Gastroesophageal sphincter (tissue), 4 donors: ENCODE results near the gene UBQLN1. TPM values are rescaled to one million over a fixed set of nuclear protein-coding genes. Genes with fewer than 3 reads are reported as not detected.

Experiments
- ATAC-seq: fragments of 150-250 bp; one replicate; pipeline ENCODE4 v1.9.1; 2016; ENCODE audit warnings: mild to moderate bottlenecking, moderate library complexity
- H3K27ac ChIP-seq, 4 donors: fragments of 200-600 bp; sonication (generic) in 3 of 4; 1 replicate in 3 of 4; 2 replicates in 1 of 4; pipeline ENCODE4 v1.5.1; 2016 to 2019
- H3K27me3 ChIP-seq: fragments of 200-600 bp; sonication (generic); one replicate; pipeline ENCODE4 v1.5.1; 2019
- H3K36me3 ChIP-seq, 2 donors: fragments of 200-600 bp; sonication (generic); one replicate each; pipeline ENCODE4 v1.5.1; 2019; ENCODE audit warnings: control low read depth in 1 of 2
- H3K4me1 ChIP-seq, 3 donors: fragments of 200-600 bp; sonication (generic); 1 replicate in 2 of 3; 2 replicates in 1 of 3; pipeline ENCODE4 v1.5.1; 2016 to 2019; ENCODE audit warnings: control low read depth in 2 of 3
- H3K4me3 ChIP-seq, 2 donors: fragments of 200-600 bp; sonication (generic); one replicate each; pipeline ENCODE4 v1.5.1; 2019; ENCODE audit warnings: mild to moderate bottlenecking in 1 of 2, moderate library complexity in 1 of 2
- H3K9me3 ChIP-seq, 3 donors: fragments of 200-600 bp; sonication (generic); one replicate each; pipeline ENCODE4 v1.5.1; 2017 to 2019; ENCODE audit warnings: control low read depth in 2 of 3
- CTCF ChIP-seq, 4 experiments: fragments of 200-600 bp in 2 of 4; fragments of 450-650 bp in 2 of 4; sonication (generic) in 1 of 4; IDR thresholded peaks; one replicate each; pipeline ENCODE4 v1.5.1; 2017 to 2019; ENCODE audit warnings: antibody characterized with exemption in 4 of 4, mild to moderate bottlenecking in 2 of 4, moderate library complexity in 2 of 4
- EP300 ChIP-seq: sonication (generic); formaldehyde crosslinking; IDR thresholded peaks from one replicate; pipeline ENCODE4 v1.6.1; 2017; ENCODE audit warnings: antibody characterized with exemption, mild to moderate bottlenecking
- POLR2A ChIP-seq, 2 donors: fragments of 450-650 bp; IDR thresholded peaks; one replicate each; pipeline ENCODE4 v1.6.1; 2017; ENCODE audit warnings: antibody characterized with exemption in 2 of 2, mild to moderate bottlenecking in 2 of 2, moderate library complexity in 1 of 2
- POLR2AphosphoS5 ChIP-seq: sonication (generic); formaldehyde crosslinking; IDR thresholded peaks from one replicate; pipeline ENCODE4 v1.6.1; 2017; ENCODE audit warnings: antibody characterized with exemption
- WGBS, 2 donors: methylation state at CpG; one replicate each; pipeline ENCODE4 v1.1.5; 2018; ENCODE audit warnings: low coverage in 1 of 2; 5-methylcytosine and 5-hydroxymethylcytosine counted together
- total RNA-seq, 4 donors: library from RNA; depleted of rRNA; stranded (reverse); fragments of >200 nt; gene quantifications; one replicate each; pipeline ENCODE4 v1.1.0, GENCODE V29; 2016

Gene UBQLN1
- total RNA-seq, 4 donors from 2014 or later: 112 to 132 (median 117) TPM

DNA sequence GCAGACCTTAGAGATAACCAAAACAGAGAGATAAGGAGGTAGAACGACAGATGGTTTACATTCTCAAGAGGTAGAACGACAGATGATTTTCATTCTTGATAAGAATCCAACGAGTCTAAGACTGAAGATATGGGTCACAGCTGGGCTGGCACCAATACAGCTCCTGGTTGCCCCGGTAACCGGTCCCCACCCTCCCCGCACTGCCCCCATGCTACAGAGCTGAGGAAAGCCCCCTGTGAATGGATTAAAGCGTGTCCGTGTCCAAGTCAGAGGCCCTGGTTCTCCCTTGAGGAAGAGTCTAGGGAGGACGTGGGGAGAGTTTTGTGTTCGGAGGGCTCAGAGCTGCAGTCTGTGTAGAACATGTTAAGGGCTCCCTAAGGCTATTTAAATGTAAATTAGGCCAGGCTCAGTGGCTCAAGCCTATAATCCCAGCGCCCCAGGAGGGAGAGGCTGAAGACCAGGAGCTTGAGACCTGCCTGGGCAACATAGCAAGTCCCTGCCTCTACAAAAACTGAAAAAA lies 76.8 kb downstream of the UBQLN1 start:
- Histone ChIP-seq H3K27ac (no peak overlapping the region), H3K4me3 (no peak overlapping the region), H3K36me3 (peaks cover 0 to 39% of the 10 kb centered on the region in 2 donors), H3K4me1 (no peaks in the 10 kb centered on the region), H3K27me3 (no peaks in the 10 kb centered on the region), H3K9me3 (no peaks in the 10 kb centered on the region)
- TF ChIP-seq EP300 (no peak), CTCF (IDR thresholded peaks at IDR 0.05) (no peak), POLR2A (IDR thresholded peaks at IDR 0.05) (no peak), POLR2AphosphoS5 (no peak)
- 27 to 33% methylated on average over 5 to 6 of the region's 11 CpGs for WGBS, 2 donors
- no peak for ATAC-seq

DNA sequence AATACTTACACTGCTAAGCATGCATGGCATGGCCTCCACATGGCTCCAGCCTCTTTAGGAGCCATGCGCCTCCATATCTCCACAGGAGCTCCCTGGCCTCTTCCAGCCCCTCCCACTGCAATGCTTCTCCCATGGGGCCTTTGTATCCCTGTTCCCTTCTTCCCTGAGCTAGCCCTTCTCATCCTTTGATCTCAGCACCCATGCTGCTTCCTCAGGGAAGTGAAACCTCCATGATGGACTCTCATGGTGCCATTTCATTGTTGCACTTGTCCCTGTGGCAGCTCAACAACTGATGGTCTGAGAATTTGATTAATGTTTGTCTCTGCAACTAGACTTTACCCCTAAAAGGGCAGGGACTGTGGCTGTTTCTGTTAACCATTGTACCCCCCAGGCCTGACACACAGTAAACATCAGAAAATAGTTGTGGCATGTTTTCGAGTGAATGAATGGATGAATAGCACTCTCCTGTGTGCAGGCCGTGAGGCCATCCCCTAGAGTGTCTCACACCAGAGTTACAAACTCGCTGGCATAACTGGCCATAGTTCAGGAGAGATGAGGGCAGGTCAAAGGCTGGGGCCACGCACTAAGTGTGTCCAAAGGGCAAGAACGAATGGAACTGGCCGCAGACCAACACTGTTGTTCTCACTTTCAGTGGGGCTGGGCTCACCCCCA lies 78.2 kb downstream of the UBQLN1 start:
- H3K4me3 ChIP-seq: no peak overlapping the region
- WGBS, 2 donors: 80 to 93% methylated on average over 4 to 7 of the region's 7 CpGs
- no peaks in the 10 kb centered on the region for H3K9me3 ChIP-seq
- H3K4me1 ChIP-seq: no peaks in the 10 kb centered on the region
- TF ChIP-seq POLR2A (IDR thresholded peaks at IDR 0.05) (no peak), POLR2AphosphoS5 (no peak), EP300 (no peak), CTCF (IDR thresholded peaks at IDR 0.05) (no peak)
- H3K27ac ChIP-seq: no peak overlapping the region
- H3K27me3 ChIP-seq: no peaks in the 10 kb centered on the region
- peaks cover 0 to 31% of the 10 kb centered on the region in 2 donors for H3K36me3 ChIP-seq
- ATAC-seq: no peak

- no peak for TF ChIP-seq CTCF (IDR thresholded peaks at IDR 0.05)
Observed at GRCh38 chr9:83628540-83628939, 79.2 kb downstream of the UBQLN1 start.

GRCh38 chr9:83625178-83625577 lies 82.6 kb downstream of the UBQLN1 start:
- 85 to 91% methylated on average over 3 of the region's 3 CpGs for WGBS, 2 donors
- Histone ChIP-seq H3K9me3 (no peaks in the 10 kb centered on the region), H3K27ac (no peak overlapping the region), H3K4me1 (peaks cover 0 to 22% (median 0%) of the 10 kb centered on the region in 3 donors), H3K36me3 (peaks cover 0 to 31% of the 10 kb centered on the region in 2 donors), H3K27me3 (no peaks in the 10 kb centered on the region), H3K4me3 (no peak overlapping the region)
- ATAC-seq: no peak
- TF ChIP-seq CTCF (IDR thresholded peaks at IDR 0.05) (no peak), POLR2A (IDR thresholded peaks at IDR 0.05) (no peak), EP300 (no peak), POLR2AphosphoS5 (no peak)

More at GRCh38 chr9:83628540-83628939, 79.2 kb downstream of the UBQLN1 start:
- H3K4me1 ChIP-seq: peaks cover 0 to 8% (median 0%) of the 10 kb centered on the region in 3 donors
- WGBS, 2 donors: 90 to 100% methylated on average over 2 to 5 of the region's 5 CpGs
- H3K4me3 ChIP-seq: no peak overlapping the region
- H3K36me3 ChIP-seq: peaks cover 0 to 31% of the 10 kb centered on the region in 2 donors
- no peaks in the 10 kb centered on the region for H3K9me3 ChIP-seq
- H3K27ac ChIP-seq: no peak overlapping the region
- no peaks in the 10 kb centered on the region for H3K27me3 ChIP-seq
- no peak for ATAC-seq

GRCh38 chr9:83623679-83624076 lies 84.1 kb downstream of the UBQLN1 start:
- no peak for ATAC-seq
- TF ChIP-seq POLR2A (IDR thresholded peaks at IDR 0.05): no peak

More at GRCh38 chr9:83623679-83624076, 84.1 kb downstream of the UBQLN1 start:
- Histone ChIP-seq H3K27ac (peak overlapping the region; percentile 72 to 93 (median 79)), H3K4me3 (peak overlapping the region; percentile 92 to 96), H3K4me1 (peaks cover 0 to 22% (median 0%) of the 10 kb centered on the region in 3 donors), H3K9me3 (no peaks in the 10 kb centered on the region), H3K36me3 (peaks cover 0 to 24% of the 10 kb centered on the region in 2 donors), H3K27me3 (no peaks in the 10 kb centered on the region)
- 0 to 50% methylated on average over 2 of the region's 5 CpGs for WGBS, 2 donors
